ENCODE data around the gene BLOC1S6. TPM values are rescaled to one million over a fixed set of nuclear protein-coding genes. Genes with fewer than 3 reads are reported as not detected.

Gene BLOC1S6
- total RNA-seq, 1 donor from 2014 or later: 44.3 TPM

- DNase-seq (ENCODE audit: low spot score in 2 of 2, unreplicated experiment in 2 of 2): no peak
- peaks cover 1% of the 10 kb centered on the region for H3K4me1 Mint-ChIP-seq
- no peaks in the 10 kb centered on the region for H3K36me3 Mint-ChIP-seq
- H3K27ac Mint-ChIP-seq: no peak overlapping the region
- H3K9me3 Mint-ChIP-seq: no peaks in the 10 kb centered on the region
- TF ChIP-seq CTCF (IDR thresholded peaks at IDR 0.05; ENCODE audit: unreplicated experiment): no peak
- no peaks in the 10 kb centered on the region for H3K27me3 Mint-ChIP-seq (ENCODE audit: low read depth)
- H3K4me3 Mint-ChIP-seq: no peak overlapping the region
Measured at GRCh38 chr15:45546789-45547188, 40.4 kb upstream of the BLOC1S6 start.

GRCh38 chr15:45548753-45549520 lies 38.2 kb upstream of the BLOC1S6 start:
- no peaks in the 10 kb centered on the region for H3K36me3 Mint-ChIP-seq
- no peak for TF ChIP-seq CTCF (IDR thresholded peaks at IDR 0.05; ENCODE audit: unreplicated experiment)
- peaks cover 9% of the 10 kb centered on the region for H3K27me3 Mint-ChIP-seq (ENCODE audit: low read depth)
- H3K4me3 Mint-ChIP-seq: no peak overlapping the region
- H3K4me1 Mint-ChIP-seq: peaks cover 1% of the 10 kb centered on the region
- no peak for DNase-seq (ENCODE audit: low spot score in 2 of 2, unreplicated experiment in 2 of 2)
- H3K9me3 Mint-ChIP-seq: no peaks in the 10 kb centered on the region
- no peak overlapping the region for H3K27ac Mint-ChIP-seq

- TF ChIP-seq CTCF (IDR thresholded peaks at IDR 0.05; ENCODE audit: unreplicated experiment): no peak
- Mint-ChIP-seq H3K4me1 (peaks cover 1% of the 10 kb centered on the region), H3K27ac (no peak overlapping the region), H3K27me3 (ENCODE audit: low read depth) (peaks cover 15% of the 10 kb centered on the region), H3K36me3 (no peaks in the 10 kb centered on the region), H3K4me3 (no peak overlapping the region), H3K9me3 (no peaks in the 10 kb centered on the region)
- no peak for DNase-seq (ENCODE audit: low spot score in 2 of 2, unreplicated experiment in 2 of 2)
Measured at GRCh38 chr15:45549541-45550220, 37.5 kb upstream of the BLOC1S6 start.

- no peaks in the 10 kb centered on the region for H3K36me3 Mint-ChIP-seq
- H3K4me3 Mint-ChIP-seq: no peak overlapping the region
- no peak for DNase-seq (ENCODE audit: low spot score in 2 of 2, unreplicated experiment in 2 of 2)
- H3K9me3 Mint-ChIP-seq: no peaks in the 10 kb centered on the region
- no peak overlapping the region for H3K27ac Mint-ChIP-seq
- peaks cover 1% of the 10 kb centered on the region for H3K4me1 Mint-ChIP-seq
- H3K27me3 Mint-ChIP-seq (ENCODE audit: low read depth): peaks cover 19% of the 10 kb centered on the region
- TF ChIP-seq CTCF (IDR thresholded peaks at IDR 0.05; ENCODE audit: unreplicated experiment): no peak
Measured at GRCh38 chr15:45550436-45550835, 36.7 kb upstream of the BLOC1S6 start.

GRCh38 chr15:45551676-45552075 lies 35.5 kb upstream of the BLOC1S6 start:
- H3K4me1 Mint-ChIP-seq: peaks cover 1% of the 10 kb centered on the region
- peaks cover 29% of the 10 kb centered on the region for H3K27me3 Mint-ChIP-seq (ENCODE audit: low read depth)
- no peak overlapping the region for H3K4me3 Mint-ChIP-seq
- no peak for DNase-seq (ENCODE audit: low spot score in 2 of 2, unreplicated experiment in 2 of 2)
- no peaks in the 10 kb centered on the region for H3K36me3 Mint-ChIP-seq
- TF ChIP-seq CTCF (IDR thresholded peaks at IDR 0.05; ENCODE audit: unreplicated experiment): no peak
- no peak overlapping the region for H3K27ac Mint-ChIP-seq
- no peaks in the 10 kb centered on the region for H3K9me3 Mint-ChIP-seq

All from mesothelial cell of epicardium (in vitro differentiated cells).